ENCODE results near the gene C20orf144. TPM values are rescaled to one million over a fixed set of nuclear protein-coding genes. Genes with fewer than 3 reads are reported as not detected.

Gene C20orf144
- total RNA-seq (2022; extraction: Qiagen RNA extraction; ENCODE audit: low read depth): 0.08 to 0.19 TPM in 2 of 5 replicates, not detected in the others

GRCh38 chr20:33662172-33662571 is at the start of gene C20orf144:
TSS of gene C20orf144 (plus strand) at chr20:33662327. CDS start at chr20:33662346, 19 bp downstream.

GRCh38 chr20:33666293-33667244 is 4.4 kb downstream of the C20orf144 start, which contains the start of gene ACTL10:
TSS of gene ACTL10 (plus strand) at chr20:33666943. CDS start at chr20:33667498, 555 bp downstream.

GRCh38 chr20:33674294-33675135 is 12.4 kb downstream of the C20orf144 start, which contains the start of gene NECAB3:
TSS of gene NECAB3 (minus strand) at chr20:33674428. CDS start at chr20:33674352, 76 bp downstream.

GRCh38 chr20:33686100-33686983 is 24.2 kb downstream of the C20orf144 start, which contains the start of gene E2F1:
TSS of gene E2F1 (minus strand) at chr20:33686385. CDS start at chr20:33686264, 121 bp downstream.

Other genes starting within 250 kb of the C20orf144 start
- 7.9 to 13.2 TPM (median 11.6 TPM) in 5 replicates for gene SNTA1, start 218.6 kb upstream of the C20orf144 start, total RNA-seq (2022; extraction: Qiagen RNA extraction; ENCODE audit: low read depth)
- 4.2 to 8.4 TPM (median 5.9 TPM) in 5 replicates for gene CBFA2T2, start 172.2 kb upstream of the C20orf144 start, total RNA-seq (2022; extraction: Qiagen RNA extraction; ENCODE audit: low read depth)
- not detected in 5 replicates for gene ACTL10, start 4.6 kb downstream of the C20orf144 start, total RNA-seq (2022; extraction: Qiagen RNA extraction; ENCODE audit: low read depth)
- 6.1 to 15.5 TPM (median 11.7 TPM) in 5 replicates for gene NECAB3, start 12.1 kb downstream of the C20orf144 start, total RNA-seq (2022; extraction: Qiagen RNA extraction; ENCODE audit: low read depth)
- gene E2F1, start 24.1 kb downstream of the C20orf144 start, total RNA-seq (2022; extraction: Qiagen RNA extraction; ENCODE audit: low read depth): 18.7 to 31.7 TPM (median 30.7 TPM) in 5 replicates
- 2.8 to 7.4 TPM (median 5.8 TPM) in 5 replicates for gene PXMP4, start 58.0 kb downstream of the C20orf144 start, total RNA-seq (2022; extraction: Qiagen RNA extraction; ENCODE audit: low read depth)
- gene ZNF341, start 69.7 kb downstream of the C20orf144 start, total RNA-seq (2022; extraction: Qiagen RNA extraction; ENCODE audit: low read depth): 2.4 to 5.7 TPM (median 4.5 TPM) in 5 replicates
- 154 to 186 TPM (median 177 TPM) in 5 replicates for gene CHMP4B, start 149.0 kb downstream of the C20orf144 start, total RNA-seq (2022; extraction: Qiagen RNA extraction; ENCODE audit: low read depth)